Testis (tissue), 2 donors: Measurements from ENCODE around the gene HSPBP1.

Experiments
- POLR2A ChIP-seq: fragments of 450-650 bp; IDR thresholded peaks from one replicate; pipeline ENCODE4 v1.6.1; 2017; ENCODE audit warnings: antibody characterized with exemption, mild to moderate bottlenecking, moderate library complexity
- TF ChIP-seq, protein P1 (sequence below), 3 experiments: fragments of 450-650 bp in 2 of 3; fragments of 200-600 bp in 1 of 3; sonication (generic) in 1 of 3; IDR thresholded peaks; one replicate each; pipeline ENCODE4 v1.5.1; 2016 to 2019; ENCODE audit warnings: antibody characterized with exemption in 3 of 3, mild to moderate bottlenecking in 2 of 3, moderate library complexity in 1 of 3

GRCh38 chr19:55228015-55228391 lies 51.9 kb downstream of the HSPBP1 start:
- no peak for TF ChIP-seq POLR2A
- TF ChIP-seq, protein P1, sequence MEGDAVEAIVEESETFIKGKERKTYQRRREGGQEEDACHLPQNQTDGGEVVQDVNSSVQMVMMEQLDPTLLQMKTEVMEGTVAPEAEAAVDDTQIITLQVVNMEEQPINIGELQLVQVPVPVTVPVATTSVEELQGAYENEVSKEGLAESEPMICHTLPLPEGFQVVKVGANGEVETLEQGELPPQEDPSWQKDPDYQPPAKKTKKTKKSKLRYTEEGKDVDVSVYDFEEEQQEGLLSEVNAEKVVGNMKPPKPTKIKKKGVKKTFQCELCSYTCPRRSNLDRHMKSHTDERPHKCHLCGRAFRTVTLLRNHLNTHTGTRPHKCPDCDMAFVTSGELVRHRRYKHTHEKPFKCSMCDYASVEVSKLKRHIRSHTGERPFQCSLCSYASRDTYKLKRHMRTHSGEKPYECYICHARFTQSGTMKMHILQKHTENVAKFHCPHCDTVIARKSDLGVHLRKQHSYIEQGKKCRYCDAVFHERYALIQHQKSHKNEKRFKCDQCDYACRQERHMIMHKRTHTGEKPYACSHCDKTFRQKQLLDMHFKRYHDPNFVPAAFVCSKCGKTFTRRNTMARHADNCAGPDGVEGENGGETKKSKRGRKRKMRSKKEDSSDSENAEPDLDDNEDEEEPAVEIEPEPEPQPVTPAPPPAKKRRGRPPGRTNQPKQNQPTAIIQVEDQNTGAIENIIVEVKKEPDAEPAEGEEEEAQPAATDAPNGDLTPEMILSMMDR (IDR thresholded peaks at IDR 0.05): no peak
